ENCODE results near the gene TAL1.

TAL1 gene

DNA sequence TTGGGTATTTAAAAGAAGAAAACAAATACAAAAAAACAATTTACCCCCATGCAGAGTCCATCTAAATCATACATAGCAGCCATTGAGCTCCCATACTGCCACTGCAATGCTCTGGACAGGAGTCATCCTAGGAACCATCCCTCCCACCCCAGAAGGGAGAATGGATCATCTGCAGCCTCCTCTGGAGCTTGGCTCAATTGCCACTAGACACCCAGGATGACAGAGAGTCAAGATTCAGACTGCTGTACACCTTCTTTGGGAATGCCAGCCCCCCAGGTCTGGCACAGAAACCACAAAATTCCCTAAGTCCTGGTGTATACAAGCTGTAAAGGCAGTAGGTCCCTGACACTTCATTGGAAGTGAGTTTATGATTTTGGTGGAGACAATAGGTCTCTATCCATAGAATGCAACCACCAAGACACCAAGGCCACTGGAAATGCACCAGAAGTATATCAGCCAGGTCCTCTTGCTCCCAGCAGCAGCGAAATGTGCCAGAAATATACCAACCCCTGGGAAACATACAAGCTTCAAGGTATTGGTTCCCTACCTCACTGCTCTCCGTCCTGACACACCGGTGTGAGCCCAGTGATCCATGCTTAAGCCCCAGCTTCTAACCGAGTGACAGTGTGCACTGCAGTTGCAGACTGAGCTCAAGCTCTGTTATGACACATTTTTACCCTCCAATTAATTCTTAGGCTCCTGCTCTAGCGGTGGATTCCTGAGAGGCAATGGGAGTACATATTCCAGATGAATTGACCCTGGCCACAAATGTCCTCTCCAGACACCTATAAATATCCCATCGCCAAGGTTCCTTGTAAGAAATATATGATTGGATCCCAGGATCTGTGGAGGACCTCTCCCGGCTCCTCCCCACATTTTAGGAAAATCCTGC is 4.4 kb downstream of the TAL1 start:
- Histone ChIP-seq H3K36me3 (no peaks in the 10 kb centered on the region), H3K4me1 (ENCODE audit: control insufficient read depth in 1 of 2, insufficient read depth in 1 of 2, low read depth in 1 of 2, low read length in 1 of 2) (peaks cover 19 to 42% of the 10 kb centered on the region in 2 experiments), H3K4me3 (ENCODE audit: low read depth in 1 of 2, low read length in 1 of 2) (no peak overlapping the region), H3K27ac (no peak overlapping the region), H3K27me3 (peaks cover 100% of the 10 kb centered on the region), H3K9me3 (no peaks in the 10 kb centered on the region)
- TF ChIP-seq, protein P1, sequence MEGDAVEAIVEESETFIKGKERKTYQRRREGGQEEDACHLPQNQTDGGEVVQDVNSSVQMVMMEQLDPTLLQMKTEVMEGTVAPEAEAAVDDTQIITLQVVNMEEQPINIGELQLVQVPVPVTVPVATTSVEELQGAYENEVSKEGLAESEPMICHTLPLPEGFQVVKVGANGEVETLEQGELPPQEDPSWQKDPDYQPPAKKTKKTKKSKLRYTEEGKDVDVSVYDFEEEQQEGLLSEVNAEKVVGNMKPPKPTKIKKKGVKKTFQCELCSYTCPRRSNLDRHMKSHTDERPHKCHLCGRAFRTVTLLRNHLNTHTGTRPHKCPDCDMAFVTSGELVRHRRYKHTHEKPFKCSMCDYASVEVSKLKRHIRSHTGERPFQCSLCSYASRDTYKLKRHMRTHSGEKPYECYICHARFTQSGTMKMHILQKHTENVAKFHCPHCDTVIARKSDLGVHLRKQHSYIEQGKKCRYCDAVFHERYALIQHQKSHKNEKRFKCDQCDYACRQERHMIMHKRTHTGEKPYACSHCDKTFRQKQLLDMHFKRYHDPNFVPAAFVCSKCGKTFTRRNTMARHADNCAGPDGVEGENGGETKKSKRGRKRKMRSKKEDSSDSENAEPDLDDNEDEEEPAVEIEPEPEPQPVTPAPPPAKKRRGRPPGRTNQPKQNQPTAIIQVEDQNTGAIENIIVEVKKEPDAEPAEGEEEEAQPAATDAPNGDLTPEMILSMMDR (IDR thresholded peaks at IDR 0.05): no peak

GRCh38 chr1:47226839-47227215 is 5.2 kb downstream of the TAL1 start:
- Histone ChIP-seq H3K9me3 (no peaks in the 10 kb centered on the region), H3K36me3 (no peaks in the 10 kb centered on the region), H3K4me3 (ENCODE audit: low read depth in 1 of 2, low read length in 1 of 2) (no peak overlapping the region), H3K27ac (no peak overlapping the region), H3K4me1 (ENCODE audit: control insufficient read depth in 1 of 2, insufficient read depth in 1 of 2, low read depth in 1 of 2, low read length in 1 of 2) (peaks cover 15 to 35% of the 10 kb centered on the region in 2 experiments), H3K27me3 (peaks cover 100% of the 10 kb centered on the region)
- TF ChIP-seq, protein P1 (IDR thresholded peaks at IDR 0.05): no peak

- Histone ChIP-seq H3K27me3 (peaks cover 100% of the 10 kb centered on the region), H3K36me3 (no peaks in the 10 kb centered on the region), H3K27ac (no peak overlapping the region), H3K4me1 (ENCODE audit: control insufficient read depth in 1 of 2, insufficient read depth in 1 of 2, low read depth in 1 of 2, low read length in 1 of 2) (peaks cover 9 to 30% of the 10 kb centered on the region in 2 experiments), H3K4me3 (ENCODE audit: low read depth in 1 of 2, low read length in 1 of 2) (no peak overlapping the region), H3K9me3 (no peaks in the 10 kb centered on the region)
- TF ChIP-seq, protein P1 (IDR thresholded peaks at IDR 0.05): no peak
Measured at GRCh38 chr1:47226121-47226838, 5.7 kb downstream of the TAL1 start.

GRCh38 chr1:47225430-47226100 is 6.5 kb downstream of the TAL1 start:
- TF ChIP-seq, protein P1 (IDR thresholded peaks at IDR 0.05): no peak
- Histone ChIP-seq H3K4me3 (ENCODE audit: low read depth in 1 of 2, low read length in 1 of 2) (no peak overlapping the region), H3K9me3 (no peaks in the 10 kb centered on the region), H3K36me3 (no peaks in the 10 kb centered on the region), H3K27me3 (peaks cover 96% of the 10 kb centered on the region), H3K27ac (no peak overlapping the region), H3K4me1 (ENCODE audit: control insufficient read depth in 1 of 2, insufficient read depth in 1 of 2, low read depth in 1 of 2, low read length in 1 of 2) (peaks cover 3 to 23% of the 10 kb centered on the region in 2 experiments)

GRCh38 chr1:47224676-47225399 is 7.2 kb downstream of the TAL1 start:
- Histone ChIP-seq H3K27ac (no peak overlapping the region), H3K4me1 (ENCODE audit: control insufficient read depth in 1 of 2, insufficient read depth in 1 of 2, low read depth in 1 of 2, low read length in 1 of 2) (peaks cover 0 to 15% of the 10 kb centered on the region in 2 experiments), H3K27me3 (peaks cover 92% of the 10 kb centered on the region), H3K4me3 (ENCODE audit: low read depth in 1 of 2, low read length in 1 of 2) (no peak overlapping the region), H3K9me3 (no peaks in the 10 kb centered on the region), H3K36me3 (no peaks in the 10 kb centered on the region)
- TF ChIP-seq, protein P1 (IDR thresholded peaks at IDR 0.05): no peak

Measured in neutrophil (primary cell).